ENCODE data around the gene MOCS3.

MOCS3 gene

GRCh38 chr20:50919567-50919966, 39.1 kb upstream of the MOCS3 start:
- no peak for TF ChIP-seq Cebpa-rat (IDR thresholded peaks at IDR 0.05)

GRCh38 chr20:50920997-50921396, 37.6 kb upstream of the MOCS3 start:
- TF ChIP-seq Cebpa-rat (IDR thresholded peaks at IDR 0.05) = no peak
- Histone ChIP-seq H3K4me1 (peaks cover 97% of the 10 kb centered on the region), H4K20me1 (peaks cover 100% of the 10 kb centered on the region), H3K36me3 (peaks cover 87% of the 10 kb centered on the region), H3K4me2 (no peak overlapping the region), H3K9me3 (no peaks in the 10 kb centered on the region), H3K4me3 (no peak overlapping the region), H3K27me3 (no peaks in the 10 kb centered on the region), H3K9ac (no peak overlapping the region), H3K27ac (no peak overlapping the region)

More at GRCh38 chr20:50919567-50919966, 39.1 kb upstream of the MOCS3 start:
- H4K20me1 ChIP-seq = peaks cover 100% of the 10 kb centered on the region
- no peak overlapping the region for H3K27ac ChIP-seq
- no peak overlapping the region for H3K4me3 ChIP-seq
- peaks cover 84% of the 10 kb centered on the region for H3K36me3 ChIP-seq
- peaks cover 94% of the 10 kb centered on the region for H3K4me1 ChIP-seq
- no peak overlapping the region for H3K9ac ChIP-seq
- H3K27me3 ChIP-seq = no peaks in the 10 kb centered on the region
- no peaks in the 10 kb centered on the region for H3K9me3 ChIP-seq
- H3K4me2 ChIP-seq = peak overlapping the region; percentile 63; the same call in 1 of the 2 replicates

GRCh38 chr20:50921803-50922501, 36.7 kb upstream of the MOCS3 start:
- TF ChIP-seq Cebpa-rat (IDR thresholded peaks at IDR 0.05) = no peak
- no peaks in the 10 kb centered on the region for H3K9me3 ChIP-seq
- peaks cover 83% of the 10 kb centered on the region for H3K36me3 ChIP-seq

GRCh38 chr20:50924261-50924920, 34.2 kb upstream of the MOCS3 start:
- Histone ChIP-seq H3K9ac (no peak overlapping the region), H3K27ac (no peak overlapping the region)

More at GRCh38 chr20:50921803-50922501, 36.7 kb upstream of the MOCS3 start:
- H4K20me1 ChIP-seq = peaks cover 100% of the 10 kb centered on the region
- H3K9ac ChIP-seq = 0 out of 2 replicates have a peak overlapping the region, but pooled peaks have one; percentile 34
- no peaks in the 10 kb centered on the region for H3K27me3 ChIP-seq
- H3K4me2 ChIP-seq = peak overlapping the region; percentile 55
- H3K27ac ChIP-seq = no peak overlapping the region
- H3K4me3 ChIP-seq = no peak overlapping the region
- H3K4me1 ChIP-seq = peaks cover 96% of the 10 kb centered on the region

GRCh38 chr20:50926530-50926929, 32.1 kb upstream of the MOCS3 start:
- Histone ChIP-seq H3K4me2 (peak overlapping the region; percentile 84), H4K20me1 (peaks cover 84% of the 10 kb centered on the region), H3K4me1 (peaks cover 76% of the 10 kb centered on the region)

More at GRCh38 chr20:50924261-50924920, 34.2 kb upstream of the MOCS3 start:
- TF ChIP-seq Cebpa-rat (IDR thresholded peaks at IDR 0.05) = no peak
- peak overlapping the region; percentile 55 for H3K4me2 ChIP-seq
- H4K20me1 ChIP-seq = peaks cover 100% of the 10 kb centered on the region
- no peak overlapping the region for H3K4me3 ChIP-seq
- H3K4me1 ChIP-seq = peaks cover 95% of the 10 kb centered on the region
- peaks cover 93% of the 10 kb centered on the region for H3K36me3 ChIP-seq
- H3K9me3 ChIP-seq = no peaks in the 10 kb centered on the region
- no peaks in the 10 kb centered on the region for H3K27me3 ChIP-seq

GRCh38 chr20:50928469-50928868, 30.1 kb upstream of the MOCS3 start:
- TF ChIP-seq Cebpa-rat (IDR thresholded peaks at IDR 0.05) = no peak
- Histone ChIP-seq H3K36me3 (peaks cover 55% of the 10 kb centered on the region), H3K27me3 (no peaks in the 10 kb centered on the region), H3K27ac (no peak overlapping the region), H3K4me2 (peak overlapping the region; percentile 84), H3K4me1 (peaks cover 66% of the 10 kb centered on the region), H4K20me1 (peaks cover 64% of the 10 kb centered on the region), H3K9me3 (no peaks in the 10 kb centered on the region), H3K9ac (peak overlapping the region; percentile 11; the same call in 1 of the 2 replicates), H3K4me3 (peak overlapping the region; percentile 100)

More at GRCh38 chr20:50926530-50926929, 32.1 kb upstream of the MOCS3 start:
- TF ChIP-seq Cebpa-rat (IDR thresholded peaks at IDR 0.05) = no peak
- Histone ChIP-seq H3K27me3 (no peaks in the 10 kb centered on the region), H3K27ac (no peak overlapping the region), H3K36me3 (peaks cover 72% of the 10 kb centered on the region), H3K9me3 (no peaks in the 10 kb centered on the region), H3K4me3 (no peak overlapping the region), H3K9ac (no peak overlapping the region)

GRCh38 chr20:50929299-50930138, 29.1 kb upstream of the MOCS3 start:
- peak overlapping the region; percentile 100 for H3K27ac ChIP-seq
- H4K20me1 ChIP-seq = peaks cover 54% of the 10 kb centered on the region
- peaks cover 55% of the 10 kb centered on the region for H3K36me3 ChIP-seq

GRCh38 chr20:50930139-50930975, 28.3 kb upstream of the MOCS3 start:
- no peak for TF ChIP-seq Cebpa-rat (IDR thresholded peaks at IDR 0.05)
- Histone ChIP-seq H4K20me1 (peaks cover 45% of the 10 kb centered on the region), H3K4me3 (peak overlapping the region; percentile 100), H3K4me2 (peak overlapping the region; percentile 84), H3K36me3 (peaks cover 54% of the 10 kb centered on the region), H3K27me3 (no peaks in the 10 kb centered on the region), H3K9ac (peak overlapping the region; percentile 100), H3K9me3 (no peaks in the 10 kb centered on the region), H3K4me1 (peaks cover 47% of the 10 kb centered on the region), H3K27ac (peak overlapping the region; percentile 100)

More at GRCh38 chr20:50929299-50930138, 29.1 kb upstream of the MOCS3 start:
- H3K4me1 ChIP-seq = peaks cover 55% of the 10 kb centered on the region
- H3K4me2 ChIP-seq = peak overlapping the region; percentile 84
- H3K4me3 ChIP-seq = peak overlapping the region; percentile 100
- no peak for TF ChIP-seq Cebpa-rat (IDR thresholded peaks at IDR 0.05)
- H3K27me3 ChIP-seq = no peaks in the 10 kb centered on the region
- peak overlapping the region; percentile 100 for H3K9ac ChIP-seq
- no peaks in the 10 kb centered on the region for H3K9me3 ChIP-seq

- H3K9ac ChIP-seq = peak overlapping the region; percentile 100
- H3K27me3 ChIP-seq = no peaks in the 10 kb centered on the region
- peaks cover 41% of the 10 kb centered on the region for H3K4me1 ChIP-seq
- H4K20me1 ChIP-seq = peaks cover 39% of the 10 kb centered on the region
- no peak for TF ChIP-seq Cebpa-rat (IDR thresholded peaks at IDR 0.05)
- no peaks in the 10 kb centered on the region for H3K9me3 ChIP-seq
- H3K4me2 ChIP-seq = peak overlapping the region; percentile 27
- H3K36me3 ChIP-seq = peaks cover 54% of the 10 kb centered on the region
- peak overlapping the region; percentile 100 for H3K4me3 ChIP-seq
- H3K27ac ChIP-seq = peak overlapping the region; percentile 100
Observed at GRCh38 chr20:50930976-50931305, 27.7 kb upstream of the MOCS3 start.
